WTC11 (cell line): ENCODE measurements around the gene AGO3. TPM values are rescaled to one million over a fixed set of nuclear protein-coding genes. Genes with fewer than 3 reads are reported as not detected.

Source experiments
- ATAC-seq: fragments of 200-7000 bp; cut with Tn5 transposase; 2 replicates; pipeline ENCODE4 v1.10.0; 2021; ENCODE audit warnings: mild to moderate bottlenecking, moderate library complexity
- CTCF ChIA-PET: fragments of 300-600 bp; sonication (Branson Sonifier 250); formaldehyde crosslinking; loops from one replicate; lab custom pipeline; 2021; ENCODE audit warnings: antibody characterized with exemption; lab: Charles Lee
- POLR2A ChIA-PET: fragments of 350-600 bp; sonication (Branson Sonifier 250); formaldehyde crosslinking; loops from one replicate; lab custom pipeline; 2021; ENCODE audit warnings: antibody characterized with exemption; lab: Charles Lee
- DNase-seq: peaks from one replicate; pipeline ENCODE4 v3.0.0; 2021; ENCODE audit warnings: low spot score
- H3K27ac Mint-ChIP-seq: 2 replicates; pipeline ENCODE4 v1.8.0; 2021; ENCODE audit warnings: mixed read lengths
- H3K27me3 Mint-ChIP-seq: 2 replicates; pipeline ENCODE4 v1.8.0; 2021; ENCODE audit warnings: low read depth, mild to moderate bottlenecking, moderate library complexity, mixed read lengths
- H3K36me3 Mint-ChIP-seq: 2 replicates; pipeline ENCODE4 v1.8.0; 2021; ENCODE audit warnings: mixed read lengths
- H3K4me1 Mint-ChIP-seq: 2 replicates; pipeline ENCODE4 v1.8.0; 2022; ENCODE audit warnings: mixed read lengths
- H3K4me3 Mint-ChIP-seq: 2 replicates; pipeline ENCODE4 v1.8.0; 2021; ENCODE audit warnings: mild to moderate bottlenecking, moderate library complexity, mixed read lengths
- H3K9me3 Mint-ChIP-seq: 2 replicates; pipeline ENCODE4 v1.8.0; 2021; ENCODE audit warnings: mixed read lengths
- AR ChIP-seq: fragments of 250-450 bp; sonication (Bioruptor Pico); IDR thresholded peaks from 2 replicates; pipeline ENCODE4 v1.9.0; 2021; ENCODE audit warnings: mild to moderate bottlenecking
- ATF1 ChIP-seq: sonication (generic); formaldehyde crosslinking; IDR thresholded peaks from 2 replicates; pipeline ENCODE4 v1.8.1; 2023; ENCODE audit warnings: mild to moderate bottlenecking, moderate library complexity, missing genetic modification reagents
- FOXJ3 ChIP-seq: sonication (generic); formaldehyde crosslinking; IDR thresholded peaks from 2 replicates; pipeline ENCODE4 v1.9.0; 2021; ENCODE audit warnings: missing genetic modification reagents, mild to moderate bottlenecking, borderline replicate concordance
- HMGA2 ChIP-seq: fragments of 250-450 bp; sonication (Bioruptor Pico); IDR thresholded peaks from 2 replicates; pipeline ENCODE4 v1.4.0; 2021; ENCODE audit warnings: mild to moderate bottlenecking, moderate library complexity
- JUN ChIP-seq: sonication (generic); formaldehyde crosslinking; IDR thresholded peaks from 2 replicates; pipeline ENCODE4 v1.8.0; 2023; ENCODE audit warnings: mild to moderate bottlenecking, missing genetic modification reagents
- NFYB ChIP-seq: sonication (generic); formaldehyde crosslinking; conservative IDR thresholded peaks from 2 replicates; pipeline ENCODE4 v1.8.0; 2022; ENCODE audit warnings: low read depth, missing genetic modification reagents
- NR3C1 ChIP-seq: sonication (generic); formaldehyde crosslinking; conservative IDR thresholded peaks from 2 replicates; pipeline ENCODE4 v1.8.1; 2023; ENCODE audit warnings: low read depth, mild to moderate bottlenecking, missing genetic modification reagents
- OVOL2 ChIP-seq: fragments of 250-450 bp; sonication (Bioruptor Pico); IDR thresholded peaks from 2 replicates; pipeline ENCODE4 v1.9.0; 2021; ENCODE audit warnings: mild to moderate bottlenecking, borderline replicate concordance
- RORB ChIP-seq: fragments of 250-450 bp; sonication (Bioruptor Pico); IDR thresholded peaks from 2 replicates; pipeline ENCODE4 v1.9.0; 2021; ENCODE audit warnings: mild to moderate bottlenecking
- TP53 ChIP-seq: sonication (generic); formaldehyde crosslinking; IDR thresholded peaks from 2 replicates; pipeline ENCODE4 v1.8.1; 2023; ENCODE audit warnings: mild to moderate bottlenecking, missing genetic modification reagents
- USF1 ChIP-seq: sonication (generic); formaldehyde crosslinking; IDR thresholded peaks from 2 replicates; pipeline ENCODE4 v1.8.0; 2022; ENCODE audit warnings: mild to moderate bottlenecking, missing genetic modification reagents
- ZNF232 ChIP-seq: sonication (generic); formaldehyde crosslinking; IDR thresholded peaks from 2 replicates; pipeline ENCODE4 v1.8.0; 2022; ENCODE audit warnings: mild to moderate bottlenecking, missing genetic modification reagents
- ZNF396 ChIP-seq: fragments of 250-450 bp; sonication (Bioruptor Pico); IDR thresholded peaks from 2 replicates; pipeline ENCODE4 v1.8.0; 2021; ENCODE audit warnings: mild to moderate bottlenecking, moderate library complexity, borderline replicate concordance
- ZNF512 ChIP-seq: sonication (generic); formaldehyde crosslinking; IDR thresholded peaks from 2 replicates; pipeline ENCODE4 v1.8.1; 2022; ENCODE audit warnings: missing genetic modification reagents, borderline replicate concordance
- ZNF671 ChIP-seq: fragments of 250-450 bp; sonication (Bioruptor Pico); IDR thresholded peaks from 2 replicates; pipeline ENCODE4 v1.8.0; 2021; ENCODE audit warnings: mild to moderate bottlenecking
- total RNA-seq: library from RNA; stranded (reverse); gene quantifications from 3 replicates; pipeline ENCODE4 v1.2.3, GENCODE V29; 2021
- TF ChIP-seq, protein P1 (sequence below): sonication (generic); formaldehyde crosslinking; IDR thresholded peaks from 2 replicates; pipeline ENCODE4 v1.8.1; 2023; ENCODE audit warnings: mild to moderate bottlenecking, missing genetic modification reagents, moderate library complexity
- TF ChIP-seq, protein P2 (sequence below): sonication (generic); formaldehyde crosslinking; IDR thresholded peaks from 2 replicates; pipeline ENCODE4 v1.8.1; 2023; ENCODE audit warnings: mild to moderate bottlenecking, missing genetic modification reagents, moderate library complexity

The AGO3 gene
- total RNA-seq, 1 experiment from 2014 or later: 26.8 TPM

DNA sequence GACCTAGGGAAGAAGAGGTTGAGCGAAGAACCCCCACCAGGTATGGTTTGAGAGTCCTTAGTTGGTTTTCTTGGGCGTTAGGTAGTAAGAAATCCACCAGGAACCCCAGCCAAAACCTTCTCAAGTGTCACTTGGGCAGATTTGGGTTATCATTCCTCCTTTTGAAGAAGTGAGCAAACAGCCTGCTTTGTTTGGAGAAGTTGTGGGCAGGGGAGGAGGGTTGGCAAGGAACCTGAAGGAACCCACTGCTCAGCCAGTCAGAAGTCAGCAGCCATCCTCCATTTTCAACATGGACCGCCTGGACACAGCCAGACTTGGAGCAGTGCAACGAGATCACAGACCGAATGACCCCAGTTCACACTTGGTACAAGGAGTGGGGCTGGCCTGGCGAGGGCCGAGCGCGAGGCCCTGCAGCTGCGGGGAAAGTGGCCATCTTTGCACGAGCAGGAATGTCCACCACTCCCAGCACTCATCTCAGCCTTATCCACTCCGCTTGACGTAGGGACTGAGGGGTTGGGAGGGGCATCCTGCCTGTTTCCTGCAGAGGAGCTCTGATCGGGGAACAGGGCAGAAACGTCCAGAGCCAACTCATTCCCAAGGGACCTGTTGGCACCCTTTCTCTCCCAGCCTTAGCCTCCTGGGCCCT is 165.0 kb downstream of the AGO3 start (continued):
- TF ChIP-seq RORB (CRISPR knock-in tag): no peak
- no peak for TF ChIP-seq AR
- TF ChIP-seq ZNF396 (CRISPR knock-in tag): no peak
- TF ChIP-seq ATF1 (CRISPR knock-in tag): no peak
- TF ChIP-seq NFYB (CRISPR knock-in tag): no peak
- no peak for TF ChIP-seq ZNF671 (CRISPR knock-in tag)

- DNase-seq (peak; percentile 71), ATAC-seq (peak; percentile 85)
- peaks cover 22% of the 10 kb centered on the region for H3K36me3 Mint-ChIP-seq
- POLR2A ChIA-PET: interaction anchor here (1.4 to 2.3 kb wide), 2 partner anchors 12 to 38 kb away, joined by 6 to 8 read pairs; partner anchors contain the start of gene TEKT2
- CTCF ChIA-PET: interaction anchor here (0.5 to 3.9 kb wide), 49 partner anchors 8 to 1049 kb away, joined by 3 to 142 read pairs (median 6); partner anchors contain the start of genes AGO1, AGO3, CLSPN and EVA1B
- no peaks in the 10 kb centered on the region for H3K27me3 Mint-ChIP-seq
- H3K9me3 Mint-ChIP-seq: no peaks in the 10 kb centered on the region
- TF ChIP-seq USF1 (CRISPR knock-in tag): peak; percentile 43; the same call in 1 of the 2 replicates
- TF ChIP-seq, protein P1, sequence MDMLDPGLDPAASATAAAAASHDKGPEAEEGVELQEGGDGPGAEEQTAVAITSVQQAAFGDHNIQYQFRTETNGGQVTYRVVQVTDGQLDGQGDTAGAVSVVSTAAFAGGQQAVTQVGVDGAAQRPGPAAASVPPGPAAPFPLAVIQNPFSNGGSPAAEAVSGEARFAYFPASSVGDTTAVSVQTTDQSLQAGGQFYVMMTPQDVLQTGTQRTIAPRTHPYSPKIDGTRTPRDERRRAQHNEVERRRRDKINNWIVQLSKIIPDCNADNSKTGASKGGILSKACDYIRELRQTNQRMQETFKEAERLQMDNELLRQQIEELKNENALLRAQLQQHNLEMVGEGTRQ (CRISPR knock-in tag): peak; percentile 61
- no peak for TF ChIP-seq HMGA2
- peak overlapping the region; percentile 90; the same call in 1 of the 2 replicates for H3K27ac Mint-ChIP-seq
- H3K4me3 Mint-ChIP-seq: no peak overlapping the region
- peaks cover 16% of the 10 kb centered on the region for H3K4me1 Mint-ChIP-seq
These were observed 165.9 kb downstream of the AGO3 start for GRCh38 chr1:36096500-36097432.

DNA sequence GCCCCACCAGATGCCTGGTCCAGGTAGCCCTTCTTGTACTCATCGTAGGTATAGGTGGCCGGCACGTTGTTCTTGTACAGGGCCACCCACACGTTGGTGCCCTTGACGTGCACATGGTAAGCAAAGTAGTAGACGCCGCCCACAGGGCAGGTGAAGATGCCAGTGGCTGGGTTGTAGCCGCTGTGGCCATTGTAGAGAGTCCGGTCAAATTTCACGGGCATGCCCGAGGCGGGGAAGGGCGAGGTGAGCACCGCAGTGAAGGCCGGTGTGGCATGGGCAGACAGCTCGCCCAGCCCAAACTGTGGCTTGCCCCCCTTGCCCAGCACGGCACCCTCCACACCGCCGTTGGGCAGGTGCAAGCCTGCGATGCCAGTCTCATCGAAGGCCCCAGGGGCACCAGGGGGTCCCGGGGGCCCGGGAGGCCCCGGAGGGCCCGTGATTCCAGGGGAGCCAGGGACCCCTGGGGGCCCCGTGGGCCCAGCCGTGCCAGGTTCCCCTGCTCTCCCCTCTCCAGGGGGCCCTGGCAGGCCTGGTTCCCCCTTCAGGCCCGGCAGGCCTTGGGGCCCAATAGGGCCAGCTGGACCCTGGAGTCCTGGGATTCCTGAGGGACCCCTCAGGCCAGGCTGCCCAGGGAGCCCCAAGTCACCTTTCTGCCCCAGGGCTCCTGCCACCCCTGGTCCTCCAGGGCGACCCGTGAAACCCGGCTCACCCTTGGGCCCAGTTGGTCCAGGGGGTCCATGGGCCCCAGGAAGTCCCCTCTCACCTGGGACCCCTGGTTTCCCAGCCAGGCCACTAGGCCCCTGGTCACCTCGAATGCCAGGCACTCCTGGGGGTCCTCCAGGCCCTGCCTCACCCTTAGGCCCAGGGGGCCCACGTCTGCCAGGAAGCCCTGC is 167.0 kb downstream of the AGO3 start:
- Mint-ChIP-seq H3K27ac (peak overlapping the region; percentile 90), H3K36me3 (peaks cover 13% of the 10 kb centered on the region)
- no peak for ATAC-seq
- no peak for TF ChIP-seq ZNF512
- TF ChIP-seq OVOL2: no peak
- TF ChIP-seq TP53 (CRISPR knock-in tag): no peak
- no peak for TF ChIP-seq NR3C1
- no peak for TF ChIP-seq JUN (CRISPR knock-in tag)
- TF ChIP-seq, protein P2, sequence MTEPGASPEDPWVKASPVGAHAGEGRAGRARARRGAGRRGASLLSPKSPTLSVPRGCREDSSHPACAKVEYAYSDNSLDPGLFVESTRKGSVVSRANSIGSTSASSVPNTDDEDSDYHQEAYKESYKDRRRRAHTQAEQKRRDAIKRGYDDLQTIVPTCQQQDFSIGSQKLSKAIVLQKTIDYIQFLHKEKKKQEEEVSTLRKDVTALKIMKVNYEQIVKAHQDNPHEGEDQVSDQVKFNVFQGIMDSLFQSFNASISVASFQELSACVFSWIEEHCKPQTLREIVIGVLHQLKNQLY (CRISPR knock-in tag): no peak
- TF ChIP-seq ZNF232 (CRISPR knock-in tag): no peak
- TF ChIP-seq FOXJ3 (CRISPR knock-in tag): no peak
- no peak for TF ChIP-seq HMGA2

More for the DNA sequence above, 167.0 kb downstream of the AGO3 start:
- ChIA-PET CTCF (interaction anchor here (0.6 to 6.2 kb wide), 42 partner anchors 9 to 352 kb away, joined by 3 to 142 read pairs (median 7); partner anchors contain the start of genes AGO1, AGO3, CLSPN and EVA1B), POLR2A (interaction anchor here (1.4 to 2.3 kb wide), 2 partner anchors 14 to 37 kb away, joined by 6 to 8 read pairs; partner anchors contain the start of gene TEKT2)
- H3K4me1 Mint-ChIP-seq: peaks cover 16% of the 10 kb centered on the region
- H3K27me3 Mint-ChIP-seq: no peaks in the 10 kb centered on the region
- no peak for DNase-seq
- no peak overlapping the region for H3K4me3 Mint-ChIP-seq
- H3K9me3 Mint-ChIP-seq: no peaks in the 10 kb centered on the region
